GM23248 (cell line): Measurements from ENCODE around the gene TSSK2.

Source experiments
- EZH2 ChIP-seq: fragments of 200-600 bp; sonication (generic); IDR thresholded peaks from 2 replicates; pipeline ENCODE4 v1.6.1; 2018; ENCODE audit warnings: antibody characterized with exemption, mild to moderate bottlenecking; ENCODE audit not compliant: insufficient read depth, poor library complexity, severe bottlenecking
- EZH2phosphoT487 ChIP-seq: fragments of 200-600 bp; sonication (generic); IDR thresholded peaks from 2 replicates; pipeline ENCODE4 v1.6.1; 2018; ENCODE audit warnings: antibody characterized with exemption, moderate library complexity, mild to moderate bottlenecking, low read depth; ENCODE audit not compliant: insufficient read depth

GRCh38 chr22:19124377-19124776, 6.7 kb upstream of the TSSK2 start:
- TF ChIP-seq EZH2 (no peak), EZH2phosphoT487 (no peak)
